ENCODE results near the gene KCNMA1. TPM values are rescaled to one million over a fixed set of nuclear protein-coding genes. Genes with fewer than 3 reads are reported as not detected.
"Not testable (repeated sequence)": the region's sequence is repeated elsewhere in the genome, so short reads cannot be mapped to it uniquely, and the experiment has no call there.

Gene KCNMA1
- polyA plus RNA-seq, 1 of the 3 experiments (the other 2 are of a cell fraction) = 107 TPM

DNA sequence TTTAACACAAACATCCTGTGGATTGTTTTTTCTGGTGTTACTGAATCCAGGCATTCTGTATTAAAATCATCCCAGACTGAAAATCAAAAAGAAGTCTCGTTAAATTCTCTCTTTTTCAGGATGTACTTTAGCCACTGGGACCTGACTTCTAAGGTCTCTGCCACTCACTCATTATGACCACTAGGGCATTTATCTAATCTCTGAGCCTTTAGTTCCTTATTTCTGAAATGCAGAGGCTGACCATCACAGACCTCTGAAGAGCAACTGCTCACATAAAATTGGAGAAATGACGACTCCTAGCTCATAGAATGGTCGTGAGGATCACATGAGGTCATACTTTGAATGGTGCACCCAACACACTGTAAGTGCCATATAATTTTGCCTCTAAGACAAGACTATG lies 63.2 kb downstream of the KCNMA1 start:
- Histone ChIP-seq H3K4me1 (ENCODE audit: control insufficient read depth in 1 of 2, insufficient read depth in 2 of 2, low read depth in 1 of 2, low read length in 1 of 2) (peaks cover 3% of the 10 kb centered on the region in 2 experiments; a peak in 2 of 4 replicates), H3K9me3 (no peaks in the 10 kb centered on the region), H3K27me3 (ENCODE audit: insufficient read depth) (no peaks in the 10 kb centered on the region), H3K9me2 (no peaks in the 10 kb centered on the region), H4K20me1 (ENCODE audit: insufficient read depth) (no peaks in the 10 kb centered on the region; the same call in 1 of the 2 replicates), H3K36me3 (replicated peaks in 1 of 2; ENCODE audit: control insufficient read depth in 1 of 2, insufficient read depth in 2 of 2, low read length in 1 of 2) (no peaks in the 10 kb centered on the region), H3K27ac (ENCODE audit: low read depth in 2 of 2, low read length in 1 of 2) (no peak overlapping the region), H2AFZ (ENCODE audit: low read depth) (no peak overlapping the region), H3K4me2 (no peak overlapping the region), H3F3A (replicated peaks; ENCODE audit: insufficient read depth) (no peaks in the 10 kb centered on the region), H3K4me3 (ENCODE audit: low read depth in 2 of 2, low read length in 1 of 2) (no peak overlapping the region), H3K9ac (no peak overlapping the region), H3K79me2 (ENCODE audit: insufficient read depth) (peaks cover 7% of the 10 kb centered on the region; the same call in 1 of the 2 replicates)
- 82% methylated on average over 3 of the region's 3 CpGs for whole genome bisulfite sequencing (ENCODE audit: low lambda C conversion rate)
- DNase-seq = no peak
- TF ChIP-seq, protein P1, sequence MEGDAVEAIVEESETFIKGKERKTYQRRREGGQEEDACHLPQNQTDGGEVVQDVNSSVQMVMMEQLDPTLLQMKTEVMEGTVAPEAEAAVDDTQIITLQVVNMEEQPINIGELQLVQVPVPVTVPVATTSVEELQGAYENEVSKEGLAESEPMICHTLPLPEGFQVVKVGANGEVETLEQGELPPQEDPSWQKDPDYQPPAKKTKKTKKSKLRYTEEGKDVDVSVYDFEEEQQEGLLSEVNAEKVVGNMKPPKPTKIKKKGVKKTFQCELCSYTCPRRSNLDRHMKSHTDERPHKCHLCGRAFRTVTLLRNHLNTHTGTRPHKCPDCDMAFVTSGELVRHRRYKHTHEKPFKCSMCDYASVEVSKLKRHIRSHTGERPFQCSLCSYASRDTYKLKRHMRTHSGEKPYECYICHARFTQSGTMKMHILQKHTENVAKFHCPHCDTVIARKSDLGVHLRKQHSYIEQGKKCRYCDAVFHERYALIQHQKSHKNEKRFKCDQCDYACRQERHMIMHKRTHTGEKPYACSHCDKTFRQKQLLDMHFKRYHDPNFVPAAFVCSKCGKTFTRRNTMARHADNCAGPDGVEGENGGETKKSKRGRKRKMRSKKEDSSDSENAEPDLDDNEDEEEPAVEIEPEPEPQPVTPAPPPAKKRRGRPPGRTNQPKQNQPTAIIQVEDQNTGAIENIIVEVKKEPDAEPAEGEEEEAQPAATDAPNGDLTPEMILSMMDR (IDR thresholded peaks at IDR 0.05) = peak; percentile 40; the same call in 1 of the 2 replicates
- no peak for TF ChIP-seq ELF1 (IDR thresholded peaks at IDR 0.05)
- POLR2A ChIA-PET = no interaction called here
- CTCF ChIA-PET = no interaction called here

DNA sequence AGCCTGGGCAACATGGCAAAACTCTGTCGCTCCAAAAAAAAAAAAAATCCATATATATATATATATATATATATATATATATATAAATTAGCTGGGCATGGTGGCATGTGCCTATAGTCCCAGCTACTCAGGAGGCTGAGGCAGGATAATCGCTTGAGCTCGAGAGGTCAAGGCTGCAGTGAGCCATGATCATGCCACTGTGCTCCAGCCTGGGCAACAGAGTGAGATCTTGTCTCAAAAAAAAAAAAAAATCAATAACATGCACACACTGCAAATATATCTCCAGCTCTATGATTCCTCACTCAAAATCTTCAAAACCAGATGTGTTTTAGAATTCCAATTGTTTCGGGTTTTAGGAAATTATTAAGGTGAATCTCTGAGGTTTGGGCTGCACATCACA lies 65.1 kb downstream of the KCNMA1 start:
- H3K9me2 ChIP-seq; H3K4me2 ChIP-seq; H3K4me3 ChIP-seq (ENCODE audit: low read depth in 2 of 2, low read length in 1 of 2); H4K20me1 ChIP-seq (ENCODE audit: insufficient read depth); H2AFZ ChIP-seq (ENCODE audit: low read depth); H3K9ac ChIP-seq; H3F3A ChIP-seq (replicated peaks; ENCODE audit: insufficient read depth); H3K27ac ChIP-seq (ENCODE audit: low read depth in 2 of 2, low read length in 1 of 2); H3K79me2 ChIP-seq (ENCODE audit: insufficient read depth); H3K4me1 ChIP-seq (ENCODE audit: control insufficient read depth in 1 of 2, insufficient read depth in 2 of 2, low read depth in 1 of 2, low read length in 1 of 2); POLR2A ChIA-PET; DNase-seq; H3K9me3 ChIP-seq; H3K27me3 ChIP-seq (ENCODE audit: insufficient read depth); H3K36me3 ChIP-seq (replicated peaks in 1 of 2; ENCODE audit: control insufficient read depth in 1 of 2, insufficient read depth in 2 of 2, low read length in 1 of 2): not testable (repeated sequence)
- CTCF ChIA-PET = interaction anchor here (0.7 kb wide), 1 partner anchor 110 kb away, joined by 3 read pairs; no protein-coding TSS in a partner anchor
- 97% methylated on average over 4 of the region's 4 CpGs for WGBS (ENCODE audit: low lambda C conversion rate)

GRCh38 chr10:77571490-77571889 lies 66.1 kb downstream of the KCNMA1 start:
- TF ChIP-seq TEAD4 (IDR thresholded peaks at IDR 0.05; ENCODE audit: borderline replicate concordance, insufficient read depth) = no peak
- TF ChIP-seq, protein P1 (IDR thresholded peaks at IDR 0.05) = no peak
- H2AFZ ChIP-seq (ENCODE audit: low read depth) = no peak overlapping the region
- peaks cover 0 to under 1% of the 10 kb centered on the region in 2 experiments for H3K36me3 ChIP-seq (replicated peaks in 1 of 2; ENCODE audit: control insufficient read depth in 1 of 2, insufficient read depth in 2 of 2, low read length in 1 of 2)

More at GRCh38 chr10:77571490-77571889, 66.1 kb downstream of the KCNMA1 start:
- H3K4me1 ChIP-seq (ENCODE audit: control insufficient read depth in 1 of 2, insufficient read depth in 2 of 2, low read depth in 1 of 2, low read length in 1 of 2) = peaks cover 2 to 3% of the 10 kb centered on the region in 2 experiments; a peak in 1 of 4 replicates
- ChIA-PET CTCF (no interaction called here), POLR2A (no interaction called here)
- H3K4me2 ChIP-seq = no peak overlapping the region
- no peaks in the 10 kb centered on the region; the same call in 1 of the 2 replicates for H4K20me1 ChIP-seq (ENCODE audit: insufficient read depth)
- H3F3A ChIP-seq (replicated peaks; ENCODE audit: insufficient read depth) = no peaks in the 10 kb centered on the region
- no peak overlapping the region for H3K9ac ChIP-seq
- WGBS (ENCODE audit: low lambda C conversion rate) = 95% methylated on average over 3 of the region's 3 CpGs
- no peak overlapping the region for H3K4me3 ChIP-seq (ENCODE audit: low read depth in 2 of 2, low read length in 1 of 2)
- no peaks in the 10 kb centered on the region for H3K27me3 ChIP-seq (ENCODE audit: insufficient read depth)
- no peaks in the 10 kb centered on the region for H3K9me2 ChIP-seq
- no peaks in the 10 kb centered on the region for H3K9me3 ChIP-seq
- peaks cover 3% of the 10 kb centered on the region; the same call in 1 of the 2 replicates for H3K79me2 ChIP-seq (ENCODE audit: insufficient read depth)
- DNase-seq = no peak
- H3K27ac ChIP-seq (ENCODE audit: low read depth in 2 of 2, low read length in 1 of 2) = no peak overlapping the region; a peak in 1 of 4 replicates

Measured in SK-N-SH (cell line).